ENCODE results near the gene TJAP1. TPM values are rescaled to one million over a fixed set of nuclear protein-coding genes. Genes with fewer than 3 reads are reported as not detected.

TJAP1 gene
- total and polyA plus RNA-seq, 2 donors (not counting 3 experiments of a cell fraction or from before 2014, with no cell fraction given): 28.4 to 31.8 TPM

GRCh38 chr6:43459535-43459934, 17.8 kb upstream of the TJAP1 start:
- Histone ChIP-seq H3K9ac (replicated peaks; ENCODE audit: extremely low read depth, insufficient read depth, low read length) (no peak overlapping the region), H3K4me2 (ENCODE audit: insufficient read depth, low read length) (no peak overlapping the region), H3K79me2 (ENCODE audit: control insufficient read depth, insufficient read depth, low read length) (no peaks in the 10 kb centered on the region), H3K9me3 (replicated peaks; ENCODE audit: control insufficient read depth, insufficient read depth, low read length) (no peaks in the 10 kb centered on the region), H2AFZ (ENCODE audit: low read depth, low read length) (no peak overlapping the region), H3K4me1 (ENCODE audit: control insufficient read depth, extremely low read depth, insufficient read depth, low read length) (peaks cover 9% of the 10 kb centered on the region), H3K36me3 (ENCODE audit: control insufficient read depth in 2 of 2, extremely low read depth in 1 of 2, insufficient read depth in 2 of 2, low read length in 2 of 2) (no peaks in the 10 kb centered on the region), H4K20me1 (replicated peaks; ENCODE audit: control insufficient read depth, extremely low read depth, insufficient read depth, low read length) (no peaks in the 10 kb centered on the region), H3K9me1 (replicated peaks; ENCODE audit: control insufficient read depth, extremely low read depth, insufficient read depth, low read length) (no peaks in the 10 kb centered on the region), H3K27ac (ENCODE audit: insufficient read depth, low read depth, low read length) (no peak overlapping the region), H3K27me3 (ENCODE audit: control insufficient read depth in 2 of 2, insufficient read depth in 2 of 2, low read length in 2 of 2) (peaks cover 15 to 35% of the 10 kb centered on the region in 2 experiments), H3K4me3 (replicated peaks in 1 of 3; ENCODE audit: insufficient read depth in 1 of 3, low read depth in 1 of 3, low read length in 3 of 3) (no peak overlapping the region)
- no TSS peak for BruUV-seq (replicated peaks)
- intact Hi-C loops (cut with micrococcal nuclease) (no loop called here), dilution Hi-C loops (cut with MboI; ENCODE audit: extremely low pct_ligation_motif_present, low sequenced_read_pairs) (no loop called here)
- no peak for DNase-seq (ENCODE audit: low read depth, low spot score)
- CTCF ChIA-PET: interaction anchor here (0.7 to 21.3 kb wide), 2 partner anchors 31 to 42 kb away, joined by 3 to 289 read pairs; partner anchors contain the start of gene LRRC73
- no peak for TF ChIP-seq FOS (IDR thresholded peaks at IDR 0.05; ENCODE audit: borderline replicate concordance, insufficient read depth, low read length)
- TF ChIP-seq EZH2 (IDR thresholded peaks at IDR 0.05; ENCODE audit: borderline replicate concordance, low read depth, low read length, severe bottlenecking): no peak
- TF ChIP-seq GATA2 (IDR thresholded peaks at IDR 0.05; ENCODE audit: insufficient read depth, insufficient read length, low read depth, low read length): no peak
- TF ChIP-seq JUN (IDR thresholded peaks at IDR 0.05; ENCODE audit: borderline replicate concordance, insufficient read depth, insufficient read length, low read depth): no peak
- TF ChIP-seq POLR2A (IDR thresholded peaks at IDR 0.05; ENCODE audit: low read depth, low read length): no peak
- TF ChIP-seq, protein P1, sequence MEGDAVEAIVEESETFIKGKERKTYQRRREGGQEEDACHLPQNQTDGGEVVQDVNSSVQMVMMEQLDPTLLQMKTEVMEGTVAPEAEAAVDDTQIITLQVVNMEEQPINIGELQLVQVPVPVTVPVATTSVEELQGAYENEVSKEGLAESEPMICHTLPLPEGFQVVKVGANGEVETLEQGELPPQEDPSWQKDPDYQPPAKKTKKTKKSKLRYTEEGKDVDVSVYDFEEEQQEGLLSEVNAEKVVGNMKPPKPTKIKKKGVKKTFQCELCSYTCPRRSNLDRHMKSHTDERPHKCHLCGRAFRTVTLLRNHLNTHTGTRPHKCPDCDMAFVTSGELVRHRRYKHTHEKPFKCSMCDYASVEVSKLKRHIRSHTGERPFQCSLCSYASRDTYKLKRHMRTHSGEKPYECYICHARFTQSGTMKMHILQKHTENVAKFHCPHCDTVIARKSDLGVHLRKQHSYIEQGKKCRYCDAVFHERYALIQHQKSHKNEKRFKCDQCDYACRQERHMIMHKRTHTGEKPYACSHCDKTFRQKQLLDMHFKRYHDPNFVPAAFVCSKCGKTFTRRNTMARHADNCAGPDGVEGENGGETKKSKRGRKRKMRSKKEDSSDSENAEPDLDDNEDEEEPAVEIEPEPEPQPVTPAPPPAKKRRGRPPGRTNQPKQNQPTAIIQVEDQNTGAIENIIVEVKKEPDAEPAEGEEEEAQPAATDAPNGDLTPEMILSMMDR (IDR thresholded peaks at IDR 0.05; ENCODE audit: extremely low read depth in 1 of 2, insufficient read depth in 1 of 2, low read depth in 1 of 2, low read length in 2 of 2): no peak
- TF ChIP-seq MAX (IDR thresholded peaks at IDR 0.05; ENCODE audit: insufficient read depth, insufficient read length): no peak
- TF ChIP-seq POLR2AphosphoS5 (IDR thresholded peaks at IDR 0.05; ENCODE audit: insufficient read depth, low read depth, low read length): no peak
- POLR2A ChIA-PET: no interaction called here
- no peak for FAIRE-seq
